LNCaP clone FGC (cell line): ENCODE results near the gene IKZF1.

ENCODE experiments used
- DNase-seq: peaks from one replicate; pipeline ENCODE4 v3.0.0-alpha.2; 2011; ENCODE audit warnings: low read depth
- H3K4me3 ChIP-seq: 2 replicates; pipeline ENCODE4 v1.5.1; 2011; ENCODE audit warnings: mild to moderate bottlenecking, low read depth, low read length, control low read depth
- CTCF ChIP-seq: IDR thresholded peaks from 2 replicates; pipeline ENCODE4 v1.5.1; 2012; ENCODE audit warnings: mild to moderate bottlenecking; ENCODE audit not compliant: control insufficient read depth, insufficient read depth; ENCODE audit errors: extremely low read depth

Gene IKZF1

DNA sequence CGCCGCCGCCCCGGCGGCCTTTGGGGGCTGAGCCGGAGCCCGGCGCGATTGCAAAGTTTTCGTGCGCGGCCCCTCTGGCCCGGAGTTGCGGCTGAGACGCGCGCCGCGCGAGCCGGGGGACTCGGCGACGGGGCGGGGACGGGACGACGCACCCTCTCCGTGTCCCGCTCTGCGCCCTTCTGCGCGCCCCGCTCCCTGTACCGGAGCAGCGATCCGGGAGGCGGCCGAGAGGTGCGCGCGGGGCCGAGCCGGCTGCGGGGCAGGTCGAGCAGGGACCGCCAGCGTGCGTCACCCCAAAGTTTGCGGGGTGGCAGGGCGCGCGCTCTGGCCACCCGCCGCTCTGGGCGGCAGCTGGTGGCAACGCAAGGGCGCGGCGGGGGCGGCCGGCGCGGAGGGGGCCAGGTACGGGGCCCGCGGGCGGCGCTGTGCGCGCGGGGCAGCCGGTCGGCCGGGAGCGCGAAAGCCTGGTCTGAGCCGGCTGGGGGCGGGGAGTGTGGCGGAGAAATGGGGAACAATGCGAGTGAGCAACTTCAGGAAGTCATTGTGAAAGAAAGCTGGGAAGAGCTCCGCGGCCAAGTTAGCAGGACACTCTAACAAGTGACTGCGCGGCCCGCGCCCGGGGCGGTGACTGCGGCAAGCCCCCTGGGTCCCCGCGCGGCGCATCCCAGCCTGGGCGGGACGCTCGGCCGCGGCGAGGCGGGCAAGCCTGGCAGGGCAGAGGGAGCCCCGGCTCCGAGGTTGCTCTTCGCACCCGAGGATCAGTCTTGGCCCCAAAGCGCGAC is at the start of gene IKZF1:
Gene IKZF1 (plus strand): TSS at position 588 of the 782 bp plus-strand sequence. CDS start 14,346 bp downstream, outside the sequence.
- no peak within 1 kb of the TSS for H3K4me3 ChIP-seq
- TF ChIP-seq CTCF = no peak
- no peak for DNase-seq

- DNase-seq = no peak
- no peak for TF ChIP-seq CTCF
- H3K4me3 ChIP-seq = no peak overlapping the region
Measured at GRCh38 chr7:50261593-50261992, 42.9 kb upstream of the IKZF1 start.

DNA sequence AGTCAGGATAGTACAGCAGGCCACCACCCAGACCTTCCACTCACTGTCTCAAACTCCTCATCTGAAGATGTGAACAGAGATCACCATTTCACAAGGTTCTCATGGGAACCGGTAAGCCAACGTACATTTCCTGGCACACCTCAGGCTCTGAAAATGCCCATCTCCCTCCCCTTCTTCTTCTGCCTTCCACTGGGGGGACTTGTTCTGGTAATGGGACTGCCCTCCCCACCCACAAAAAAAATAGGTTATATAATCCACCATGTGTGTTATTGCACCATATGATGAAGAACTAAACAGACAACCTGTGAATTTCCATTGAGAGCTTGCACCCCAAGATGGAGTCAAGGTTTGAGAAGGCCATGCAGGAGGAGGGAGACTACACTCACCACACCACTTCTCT is 42.1 kb upstream of the IKZF1 start:
- no peak for TF ChIP-seq CTCF
- H3K4me3 ChIP-seq = no peak overlapping the region
- no peak for DNase-seq

GRCh38 chr7:50262916-50263690 is 41.4 kb upstream of the IKZF1 start:
- DNase-seq = no peak
- H3K4me3 ChIP-seq = no peak overlapping the region
- no peak for TF ChIP-seq CTCF

- TF ChIP-seq CTCF = no peak
- DNase-seq = no peak
- no peak overlapping the region for H3K4me3 ChIP-seq
Measured at GRCh38 chr7:50264908-50265307, 39.6 kb upstream of the IKZF1 start.

- TF ChIP-seq CTCF = no peak
- DNase-seq = no peak
- H3K4me3 ChIP-seq = no peak overlapping the region
Measured at GRCh38 chr7:50265968-50266634, 38.4 kb upstream of the IKZF1 start.
